ENCODE results near the gene MYOCD. TPM values are rescaled to one million over a fixed set of nuclear protein-coding genes. Genes with fewer than 3 reads are reported as not detected.

Gene MYOCD
- total RNA-seq, 1 experiment from 2014 or later = 1.2 TPM

GRCh38 chr17:12744298-12744697 is 78.6 kb downstream of the MYOCD start:
- no peaks in the 10 kb centered on the region for H3K9me3 Mint-ChIP-seq
- CTCF ChIA-PET = interaction anchor here (1.0 kb wide), 1 partner anchor 402 kb away, joined by 3 read pairs; no protein-coding TSS in a partner anchor

GRCh38 chr17:12744786-12745185 is 79.1 kb downstream of the MYOCD start:
- ATAC-seq = no peak
- DNase-seq (ENCODE audit: low spot score) = no peak
- Mint-ChIP-seq H3K4me3 (no peak overlapping the region), H3K27ac (no peak overlapping the region), H3K9me3 (no peaks in the 10 kb centered on the region), H3K27me3 (ENCODE audit: low read depth) (no peaks in the 10 kb centered on the region), H3K36me3 (no peaks in the 10 kb centered on the region), H3K4me1 (peaks cover 21% of the 10 kb centered on the region)
- ChIA-PET CTCF (interaction anchor here (1.0 kb wide), 1 partner anchor 402 kb away, joined by 3 read pairs; no protein-coding TSS in a partner anchor), POLR2A (no interaction called here)
- TF ChIP-seq NR3C1 (CRISPR knock-in tag; conservative IDR thresholded peaks at IDR 0.05; ENCODE audit: low read depth) (no peak), E2F1 (CRISPR knock-in tag; IDR thresholded peaks at IDR 0.05) (no peak), SOX15 (CRISPR knock-in tag; IDR thresholded peaks at IDR 0.05) (no peak), RORB (CRISPR knock-in tag; IDR thresholded peaks at IDR 0.05) (no peak), OVOL2 (CRISPR knock-in tag; IDR thresholded peaks at IDR 0.05; ENCODE audit: borderline replicate concordance) (no peak), ATF3 (CRISPR knock-in tag; conservative IDR thresholded peaks at IDR 0.05) (no peak), ZNF416 (CRISPR knock-in tag; IDR thresholded peaks at IDR 0.05) (no peak), FOXP4 (CRISPR knock-in tag; IDR thresholded peaks at IDR 0.05) (no peak), USF1 (CRISPR knock-in tag; IDR thresholded peaks at IDR 0.05) (no peak), ZSCAN18 (CRISPR knock-in tag; IDR thresholded peaks at IDR 0.05) (no peak), ETV6 (CRISPR knock-in tag; IDR thresholded peaks at IDR 0.05) (no peak)

More at GRCh38 chr17:12744298-12744697, 78.6 kb downstream of the MYOCD start:
- no peak overlapping the region for H3K4me3 Mint-ChIP-seq
- H3K27ac Mint-ChIP-seq = no peak overlapping the region
- DNase-seq (ENCODE audit: low spot score) (no peak), ATAC-seq (no peak)
- H3K27me3 Mint-ChIP-seq (ENCODE audit: low read depth) = no peaks in the 10 kb centered on the region
- peaks cover 22% of the 10 kb centered on the region for H3K4me1 Mint-ChIP-seq
- POLR2A ChIA-PET = no interaction called here
- no peaks in the 10 kb centered on the region for H3K36me3 Mint-ChIP-seq
- TF ChIP-seq E2F4 (CRISPR knock-in tag; IDR thresholded peaks at IDR 0.05; ENCODE audit: borderline replicate concordance, low read depth) (no peak), CREM (CRISPR knock-in tag; IDR thresholded peaks at IDR 0.05) (no peak), MYBL2 (CRISPR knock-in tag; IDR thresholded peaks at IDR 0.05) (no peak), NFATC4 (CRISPR knock-in tag; IDR thresholded peaks at IDR 0.05) (no peak), NFE2L1 (CRISPR knock-in tag; IDR thresholded peaks at IDR 0.05) (no peak), ZSCAN18 (CRISPR knock-in tag; IDR thresholded peaks at IDR 0.05) (no peak), ZBTB21 (CRISPR knock-in tag; IDR thresholded peaks at IDR 0.05; ENCODE audit: borderline replicate concordance) (no peak)
